Hepatocyte (in vitro differentiated cells): Measurements from ENCODE around the gene AGFG2.

ENCODE experiments used
- CTCF ChIP-seq: fragments of 200-600 bp; sonication (generic); IDR thresholded peaks from 2 replicates; pipeline ENCODE4 v1.5.1; 2016; ENCODE audit warnings: antibody characterized with exemption, mild to moderate bottlenecking; ENCODE audit not compliant: poor library complexity
- EZH2 ChIP-seq: fragments of 200-600 bp; sonication (generic); IDR thresholded peaks from 2 replicates; pipeline ENCODE4 v1.6.1; 2016; ENCODE audit warnings: antibody characterized with exemption, mild to moderate bottlenecking, borderline replicate concordance
- EZH2phosphoT487 ChIP-seq: fragments of 200-600 bp; sonication (generic); IDR thresholded peaks from one replicate; pipeline ENCODE4 v1.6.1; 2018; ENCODE audit warnings: antibody characterized with exemption, mild to moderate bottlenecking, low read depth, moderate library complexity; ENCODE audit not compliant: unreplicated experiment, severe bottlenecking

GRCh38 chr7:100574362-100575205 lies 35.6 kb downstream of the AGFG2 start:
- TF ChIP-seq CTCF (no peak), EZH2 (no peak), EZH2phosphoT487 (no peak)
